HCT116 (cell line): Measurements from ENCODE around the gene WWOX. TPM values are rescaled to one million over a fixed set of nuclear protein-coding genes. Genes with fewer than 3 reads are reported as not detected.

Source experiments
- ATAC-seq: fragments of 200-7000 bp; cut with Tn5 transposase; 2 replicates; pipeline ENCODE4 v1.9.1; 2020; ENCODE audit warnings: mild to moderate bottlenecking, moderate library complexity
- BruUV-seq: library from RNA; stranded (reverse); fragments of 400-500 nt; replicated peaks from 2 replicates; lab custom pipeline; 2021; lab: Mats Ljungman, UMichigan
- CTCF ChIA-PET: fragments of 300-600 bp; sonication (Branson Sonifier 250); formaldehyde crosslinking; loops from one replicate; lab custom pipeline; 2021; ENCODE audit warnings: antibody characterized with exemption; lab: Charles Lee
- POLR2A ChIA-PET: fragments of 300-600, 350-600 bp; sonication (Branson Sonifier 250); formaldehyde crosslinking; loops from one replicate; lab custom pipeline; 2021; ENCODE audit warnings: antibody characterized with exemption; lab: Charles Lee
- RAD21 ChIA-PET, 2 experiments: fragments of 300-600 bp; sonication (Branson Sonifier 250); formaldehyde crosslinking; loops; one replicate each; lab custom pipeline; 2023; ENCODE audit warnings: low total read pairs in 2 of 2; ENCODE audit not compliant: uncharacterized antibody in 2 of 2, unreplicated experiment in 2 of 2, low non-redundant PET in 1 of 2; lab: Charles Lee
- DNase-seq: peaks from one replicate; pipeline ENCODE4 v3.0.0-alpha.2; 2010; ENCODE audit warnings: low read depth, low spot score
- H2AFZ ChIP-seq: fragments of 200-600 bp; shearing (Covaris generic), sonication (generic); 2 replicates; pipeline ENCODE4 v1.6.1; 2017; ENCODE audit warnings: low read depth, mixed run types, mixed read lengths, antibody characterized with exemption, low read length; ENCODE audit not compliant: poor library complexity, severe bottlenecking
- H3K27ac ChIP-seq: 2 replicates; pipeline ENCODE4 v1.5.1; 2012; ENCODE audit warnings: low read depth, low read length
- H3K27me3 ChIP-seq: fragments of 200-600 bp; sonication (generic); 2 replicates; pipeline ENCODE4 v1.6.1; 2016; ENCODE audit warnings: mixed run types, low read length, mixed read lengths; ENCODE audit not compliant: insufficient read depth
- H3K36me3 ChIP-seq, 2 experiments: fragments of 200-500 bp in 1 of 2; fragments of 200-600 bp in 1 of 2; sonication (Bioruptor generic) in 1 of 2; sonication (generic) in 1 of 2; 2 replicates each; pipeline versions ENCODE4 v1.5.1 to v1.6.1; 2014 to 2016; ENCODE audit warnings: low read length in 2 of 2, inconsistent platforms in 1 of 2, mixed read lengths in 1 of 2, mixed run types in 1 of 2; ENCODE audit not compliant: insufficient read depth in 2 of 2, control insufficient read depth in 1 of 2
- H3K4me1 ChIP-seq, 2 experiments: fragments of 200-600 bp in 1 of 2; sonication (generic) in 1 of 2; 2 replicates each; pipeline versions ENCODE4 v1.5.1 to v1.6.1; 2012 to 2017; ENCODE audit warnings: low read length in 2 of 2, inconsistent platforms in 1 of 2, mild to moderate bottlenecking in 1 of 2, mixed read lengths in 1 of 2, mixed run types in 1 of 2, moderate library complexity in 1 of 2; ENCODE audit not compliant: insufficient read depth in 2 of 2, control insufficient read depth in 1 of 2
- H3K4me2 ChIP-seq: fragments of 200-600 bp; sonication (generic); 2 replicates; pipeline ENCODE4 v1.6.1; 2017; ENCODE audit warnings: mixed run types, low read length, mixed read lengths
- H3K4me3 ChIP-seq, 2 experiments: fragments of 200-600 bp in 1 of 2; sonication (generic) in 1 of 2; replicated peaks in 1 of 2; 2 replicates each; pipeline ENCODE4 v1.5.1; 2011 to 2016; ENCODE audit warnings: low read length in 2 of 2, control low read depth in 1 of 2, low read depth in 1 of 2, mild to moderate bottlenecking in 1 of 2, mixed read lengths in 1 of 2, mixed run types in 1 of 2
- H3K79me2 ChIP-seq: fragments of 200-600 bp; sonication (generic); 2 replicates; pipeline ENCODE4 v1.6.1; 2017; ENCODE audit warnings: mild to moderate bottlenecking, mixed run types, low read length, moderate library complexity, mixed read lengths; ENCODE audit not compliant: insufficient read depth
- H3K9ac ChIP-seq: fragments of 200-600 bp; sonication (generic); 2 replicates; pipeline ENCODE4 v1.6.1; 2016; ENCODE audit warnings: low read length, mixed read lengths
- H3K9me2 ChIP-seq: fragments of 200-600 bp; sonication (generic), shearing (Covaris generic); 2 replicates; pipeline ENCODE4 v1.6.1; 2017; ENCODE audit warnings: mixed run types, mild to moderate bottlenecking, moderate library complexity; ENCODE audit not compliant: insufficient read depth
- H3K9me3 ChIP-seq, 2 experiments: fragments of 200-500 bp in 1 of 2; fragments of 200-600 bp in 1 of 2; sonication (Bioruptor generic) in 1 of 2; sonication (generic) in 1 of 2; 2 replicates each; pipeline ENCODE4 v1.6.1; 2014 to 2017; ENCODE audit warnings: low read length in 2 of 2, mixed read lengths in 2 of 2, inconsistent platforms in 1 of 2, low read depth in 1 of 2, mild to moderate bottlenecking in 1 of 2, mixed run types in 1 of 2, moderate library complexity in 1 of 2; ENCODE audit not compliant: control insufficient read depth in 1 of 2, insufficient read depth in 1 of 2
- H4K20me1 ChIP-seq: fragments of 200-600 bp; sonication (generic), shearing (Covaris generic); 2 replicates; pipeline ENCODE4 v1.6.1; 2017; ENCODE audit warnings: mixed run types, mild to moderate bottlenecking, moderate library complexity; ENCODE audit not compliant: insufficient read depth
- ELF1 ChIP-seq: IDR thresholded peaks from 2 replicates; pipeline ENCODE4 v1.6.1; 2012; ENCODE audit warnings: low read depth, borderline replicate concordance
- EZH2 ChIP-seq: fragments of 200-600 bp; sonication (generic); IDR thresholded peaks from 2 replicates; pipeline ENCODE4 v1.6.1; 2017; ENCODE audit warnings: antibody characterized with exemption, mixed run types
- EZH2phosphoT487 ChIP-seq: fragments of 200-600 bp; IDR thresholded peaks from 2 replicates; pipeline ENCODE4 v1.6.1; 2018; ENCODE audit warnings: antibody characterized with exemption, borderline replicate concordance
- FOSL1 ChIP-seq: IDR thresholded peaks from 2 replicates; pipeline ENCODE4 v1.6.1; 2012; ENCODE audit warnings: low read depth
- YY1 ChIP-seq: IDR thresholded peaks from 2 replicates; pipeline ENCODE4 v1.6.1; 2011; ENCODE audit warnings: low read length, low read depth, moderate library complexity, mild to moderate bottlenecking; ENCODE audit not compliant: insufficient replicate concordance; ENCODE audit errors: extremely low read depth
- ZBTB33 ChIP-seq: IDR thresholded peaks from 2 replicates; pipeline ENCODE4 v1.6.1; 2011; ENCODE audit warnings: mild to moderate bottlenecking, low read length, moderate library complexity; ENCODE audit not compliant: insufficient replicate concordance; ENCODE audit errors: extremely low read depth
- ZNF274 ChIP-seq: fragments of 200-500 bp; sonication (Bioruptor generic); IDR thresholded peaks from 2 replicates; pipeline ENCODE4 v1.6.1; 2014; ENCODE audit warnings: mild to moderate bottlenecking, low read depth, low read length, inconsistent platforms
- intact Hi-C: fragments of 100-400 bp; cut with micrococcal nuclease; formaldehyde crosslinking; loops from 2 replicates; pipeline ENCODE4 v1.10.0; 2022
- total RNA-seq: library from RNA; stranded (reverse); gene quantifications from one replicate; pipeline ENCODE4 v1.2.1, GENCODE V29; 2021; ENCODE audit not compliant: unreplicated experiment
- TF ChIP-seq, protein P1 (sequence below): IDR thresholded peaks from 2 replicates; pipeline ENCODE4 v1.6.1; 2012

Gene WWOX
- total RNA-seq, 1 experiment from 2014 or later: 13.7 TPM

DNA sequence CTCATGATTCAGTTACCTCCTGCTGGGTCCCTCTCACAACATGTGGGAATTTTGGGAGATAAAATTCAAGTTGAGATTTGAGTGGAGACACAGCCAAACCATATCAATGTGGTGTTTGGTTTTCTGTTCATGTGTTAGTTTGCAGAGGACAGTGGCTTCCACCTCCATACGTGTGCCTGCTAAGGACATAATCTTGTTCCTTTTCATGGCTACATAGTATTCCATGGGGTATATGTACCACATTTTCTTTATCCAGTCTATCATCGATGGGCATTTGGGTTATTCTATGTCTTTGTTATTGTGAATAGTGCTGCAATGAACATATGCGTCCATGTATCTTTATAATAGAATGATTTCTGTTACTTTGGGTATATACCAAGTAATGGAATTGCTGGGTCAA, 4.5 kb upstream of the WWOX start:
- CTCF ChIA-PET: interaction anchor here (1.3 kb wide), 1 partner anchor 92 kb away, joined by 5 read pairs; no protein-coding TSS in a partner anchor
- RAD21 ChIA-PET: no interaction called here
- H4K20me1 ChIP-seq: no peaks in the 10 kb centered on the region
- no peaks in the 10 kb centered on the region for H3K9me2 ChIP-seq
- H3K27me3 ChIP-seq: peaks cover 17% of the 10 kb centered on the region
- BruUV-seq: no TSS peak
- peaks cover 0 to 7% of the 10 kb centered on the region in 2 experiments; a peak in 1 of 4 replicates for H3K4me1 ChIP-seq
- H3K9ac ChIP-seq: no peak overlapping the region
- H3K36me3 ChIP-seq: no peaks in the 10 kb centered on the region
- H3K27ac ChIP-seq: no peak overlapping the region
- DNase-seq (no peak), ATAC-seq (no peak)
- POLR2A ChIA-PET: no interaction called here
- H3K4me2 ChIP-seq: no peak overlapping the region
- intact Hi-C loops: loop anchor here (1.0 to 5.0 kb wide), 3 partner anchors 93 to 858 kb away; no protein-coding TSS in a partner anchor
- no peaks in the 10 kb centered on the region for H3K79me2 ChIP-seq
- H3K4me3 ChIP-seq: no peak overlapping the region
- H2AFZ ChIP-seq: no peak overlapping the region
- TF ChIP-seq ZBTB33 (no peak), EZH2phosphoT487 (no peak), FOSL1 (no peak), YY1 (no peak), ZNF274 (no peak), ELF1 (no peak), EZH2 (no peak)
- TF ChIP-seq, protein P1, sequence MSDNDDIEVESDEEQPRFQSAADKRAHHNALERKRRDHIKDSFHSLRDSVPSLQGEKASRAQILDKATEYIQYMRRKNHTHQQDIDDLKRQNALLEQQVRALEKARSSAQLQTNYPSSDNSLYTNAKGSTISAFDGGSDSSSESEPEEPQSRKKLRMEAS: no peak
- H3K9me3 ChIP-seq: no peaks in the 10 kb centered on the region
